Hepatocyte (in vitro differentiated cells): ENCODE measurements around the gene CHMP6. TPM values are rescaled to one million over a fixed set of nuclear protein-coding genes. Genes with fewer than 3 reads are reported as not detected.

ENCODE experiments used
- DNase-seq: peaks from one replicate; pipeline ENCODE4 v3.0.0-alpha.2; 2016; ENCODE audit warnings: low spot score
- H2AFZ ChIP-seq: fragments of 200-600 bp; sonication (generic); 2 replicates; pipeline ENCODE4 v1.6.0; 2016; ENCODE audit warnings: antibody characterized with exemption, mild to moderate bottlenecking
- H3K27ac ChIP-seq: fragments of 200-600 bp; sonication (generic); 2 replicates; pipeline ENCODE4 v1.5.1; 2016; ENCODE audit warnings: mild to moderate bottlenecking
- H3K27me3 ChIP-seq: fragments of 200-600 bp; sonication (generic); 2 replicates; pipeline ENCODE4 v1.6.1; 2016
- H3K36me3 ChIP-seq: fragments of 200-600 bp; sonication (generic); replicated peaks from 2 replicates; pipeline ENCODE4 v1.5.1; 2016; ENCODE audit warnings: low read depth; ENCODE audit not compliant: insufficient read depth
- H3K4me1 ChIP-seq: fragments of 200-600 bp; sonication (generic); 2 replicates; pipeline ENCODE4 v1.5.1; 2016; ENCODE audit warnings: mild to moderate bottlenecking, moderate library complexity; ENCODE audit not compliant: insufficient read depth
- H3K4me2 ChIP-seq: fragments of 200-600 bp; sonication (generic); 2 replicates; pipeline ENCODE4 v1.6.0; 2016
- H3K4me3 ChIP-seq: fragments of 200-600 bp; sonication (generic); 2 replicates; pipeline ENCODE4 v1.5.1; 2016; ENCODE audit warnings: mild to moderate bottlenecking
- H3K79me2 ChIP-seq: fragments of 200-600 bp; sonication (generic); 2 replicates; pipeline ENCODE4 v1.6.0; 2017; ENCODE audit warnings: mild to moderate bottlenecking
- H3K9me2 ChIP-seq: fragments of 200-600 bp; sonication (generic); replicated peaks from 2 replicates; pipeline ENCODE4 v1.6.0; 2017; ENCODE audit warnings: mild to moderate bottlenecking; ENCODE audit not compliant: insufficient read depth
- H3K9me3 ChIP-seq: fragments of 200-600 bp; sonication (generic); 2 replicates; pipeline ENCODE4 v1.5.1; 2016; ENCODE audit warnings: low read depth, mild to moderate bottlenecking
- H4K20me1 ChIP-seq: fragments of 200-600 bp; sonication (generic); 2 replicates; pipeline ENCODE4 v1.6.0; 2016; ENCODE audit warnings: mild to moderate bottlenecking; ENCODE audit not compliant: insufficient read depth, poor library complexity, severe bottlenecking
- EZH2 ChIP-seq: fragments of 200-600 bp; sonication (generic); IDR thresholded peaks from 2 replicates; pipeline ENCODE4 v1.6.1; 2016; ENCODE audit warnings: antibody characterized with exemption, mild to moderate bottlenecking, borderline replicate concordance
- EZH2phosphoT487 ChIP-seq: fragments of 200-600 bp; sonication (generic); IDR thresholded peaks from one replicate; pipeline ENCODE4 v1.6.1; 2018; ENCODE audit warnings: antibody characterized with exemption, mild to moderate bottlenecking, low read depth, moderate library complexity; ENCODE audit not compliant: unreplicated experiment, severe bottlenecking
- WGBS: methylation state at CpG from one replicate; pipeline ENCODE4 v1.1.6; 2016; ENCODE audit warnings: low lambda C conversion rate; ENCODE audit errors: missing lambda C conversion rate; 5-methylcytosine and 5-hydroxymethylcytosine counted together
- polyA plus RNA-seq: library from polyadenylated mRNA; unstranded; fragments of >200 nt; fragmentation: Nextera tagmentation; extraction: Ambion mirVana; gene quantifications from 2 replicates; pipeline ENCODE4 v1.2.1, GENCODE V29; 2016
- total RNA-seq: library from RNA; depleted of rRNA; stranded (reverse); fragments of >200 nt; gene quantifications from 2 replicates; pipeline ENCODE4 v1.2.3, GENCODE V29; 2014
- TF ChIP-seq, protein P1 (sequence below): fragments of 200-600 bp; sonication (generic); IDR thresholded peaks from 2 replicates; pipeline ENCODE4 v1.5.1; 2016; ENCODE audit warnings: antibody characterized with exemption, mild to moderate bottlenecking; ENCODE audit not compliant: poor library complexity

The CHMP6 gene
- total and polyA plus RNA-seq, 2 experiments from 2014 or later, result 16.9 to 38.3 TPM

DNA sequence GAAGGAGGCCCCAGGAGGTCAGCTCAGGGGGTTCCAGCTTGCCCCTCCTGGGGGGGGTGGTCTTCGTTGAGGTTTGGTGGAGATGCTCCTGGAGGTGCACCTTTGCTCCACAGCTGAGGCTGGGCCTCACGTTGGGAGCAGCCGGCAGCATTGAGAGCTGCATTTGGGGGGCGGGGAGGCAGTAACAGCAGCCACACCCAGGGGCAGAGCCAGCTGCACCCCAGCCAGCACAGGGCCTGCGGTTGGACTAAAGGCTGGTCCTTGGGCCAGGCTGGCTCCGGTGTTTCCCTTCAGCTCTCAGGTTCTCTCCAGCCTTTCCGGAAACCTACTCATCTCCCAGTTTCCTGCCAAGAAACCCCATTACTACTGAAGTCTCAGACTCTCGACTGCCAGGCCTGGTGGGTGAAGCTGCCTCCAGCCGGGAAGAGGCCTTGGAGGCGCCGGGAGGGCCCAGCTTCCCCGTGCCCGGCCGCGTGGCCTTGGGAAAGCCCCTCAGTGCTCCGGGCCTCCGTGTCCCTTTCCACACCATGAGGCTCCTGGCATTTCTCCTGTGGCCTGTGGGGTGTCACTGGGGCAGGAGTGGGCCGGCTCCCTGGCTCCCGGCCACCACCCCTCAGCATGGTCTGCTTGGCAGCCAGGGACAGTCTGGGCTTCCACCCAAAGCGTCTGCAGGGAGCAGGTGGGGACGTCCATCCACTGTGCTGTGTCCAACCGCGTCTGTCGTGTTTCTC is 29.3 kb downstream of the CHMP6 start:
- H3K9me2 ChIP-seq, result no peaks in the 10 kb centered on the region
- WGBS, result 85% methylated on average over 24 of the region's 24 CpGs
- H4K20me1 ChIP-seq, result no peaks in the 10 kb centered on the region
- no peak overlapping the region for H2AFZ ChIP-seq
- H3K27me3 ChIP-seq, result no peaks in the 10 kb centered on the region
- TF ChIP-seq, protein P1, sequence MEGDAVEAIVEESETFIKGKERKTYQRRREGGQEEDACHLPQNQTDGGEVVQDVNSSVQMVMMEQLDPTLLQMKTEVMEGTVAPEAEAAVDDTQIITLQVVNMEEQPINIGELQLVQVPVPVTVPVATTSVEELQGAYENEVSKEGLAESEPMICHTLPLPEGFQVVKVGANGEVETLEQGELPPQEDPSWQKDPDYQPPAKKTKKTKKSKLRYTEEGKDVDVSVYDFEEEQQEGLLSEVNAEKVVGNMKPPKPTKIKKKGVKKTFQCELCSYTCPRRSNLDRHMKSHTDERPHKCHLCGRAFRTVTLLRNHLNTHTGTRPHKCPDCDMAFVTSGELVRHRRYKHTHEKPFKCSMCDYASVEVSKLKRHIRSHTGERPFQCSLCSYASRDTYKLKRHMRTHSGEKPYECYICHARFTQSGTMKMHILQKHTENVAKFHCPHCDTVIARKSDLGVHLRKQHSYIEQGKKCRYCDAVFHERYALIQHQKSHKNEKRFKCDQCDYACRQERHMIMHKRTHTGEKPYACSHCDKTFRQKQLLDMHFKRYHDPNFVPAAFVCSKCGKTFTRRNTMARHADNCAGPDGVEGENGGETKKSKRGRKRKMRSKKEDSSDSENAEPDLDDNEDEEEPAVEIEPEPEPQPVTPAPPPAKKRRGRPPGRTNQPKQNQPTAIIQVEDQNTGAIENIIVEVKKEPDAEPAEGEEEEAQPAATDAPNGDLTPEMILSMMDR, result no peak
- TF ChIP-seq EZH2phosphoT487 (no peak), EZH2 (no peak)
- H3K27ac ChIP-seq, result no peak overlapping the region
- H3K4me2 ChIP-seq, result no peak overlapping the region
- H3K9me3 ChIP-seq, result no peaks in the 10 kb centered on the region
- H3K79me2 ChIP-seq, result no peaks in the 10 kb centered on the region
- peaks cover 14% of the 10 kb centered on the region for H3K4me1 ChIP-seq
- no peak overlapping the region for H3K4me3 ChIP-seq
- no peaks in the 10 kb centered on the region for H3K36me3 ChIP-seq
- DNase-seq, result peak; percentile 16

DNA sequence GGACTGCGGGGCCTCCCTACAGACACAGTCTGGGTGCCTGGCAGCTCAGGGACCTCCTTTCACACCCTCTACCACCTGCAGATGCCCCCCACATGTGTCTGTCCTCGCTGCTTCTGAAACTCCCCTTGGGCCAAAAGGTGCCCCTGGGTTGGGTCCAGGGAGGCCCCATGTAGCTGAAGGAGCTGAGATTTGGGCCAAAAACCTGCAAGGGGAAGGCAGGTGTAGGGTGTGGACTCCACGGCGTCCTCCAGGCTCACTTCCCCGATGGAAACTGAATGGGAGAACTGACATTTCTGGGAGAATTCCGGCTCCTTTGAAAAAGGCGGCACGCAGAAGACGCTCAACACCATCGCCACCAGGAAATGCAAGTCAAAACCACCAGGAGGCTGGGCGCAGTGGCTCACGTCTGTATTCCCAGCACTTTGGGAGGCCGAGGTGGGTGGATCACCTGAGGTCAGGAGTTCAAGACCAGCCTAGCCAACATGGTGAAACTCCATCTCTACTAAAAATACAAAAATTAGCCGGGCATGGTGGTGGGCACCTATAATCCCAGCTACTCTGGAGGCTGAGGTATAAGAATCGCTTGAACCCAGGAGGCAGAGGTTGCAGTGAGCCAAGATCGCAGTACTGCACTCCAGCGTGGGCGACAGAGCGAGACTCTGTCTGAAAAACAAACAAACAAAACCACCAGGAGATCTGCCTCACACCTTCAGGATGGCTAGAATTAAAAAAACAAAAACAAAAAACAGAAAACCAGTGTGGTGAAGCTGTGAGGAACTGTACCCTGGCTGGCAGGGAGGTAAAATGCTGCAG is 30.1 kb downstream of the CHMP6 start:
- DNase-seq, result no peak
- peaks cover 17% of the 10 kb centered on the region for H3K4me1 ChIP-seq
- H3K9me3 ChIP-seq, result no peaks in the 10 kb centered on the region
- H3K9me2 ChIP-seq, result no peaks in the 10 kb centered on the region
- H3K4me2 ChIP-seq, result no peak overlapping the region
- no peaks in the 10 kb centered on the region for H4K20me1 ChIP-seq
- no peak overlapping the region for H2AFZ ChIP-seq
- no peak overlapping the region for H3K27ac ChIP-seq
- TF ChIP-seq, protein P1, result no peak
- no peak for TF ChIP-seq EZH2
- no peak for TF ChIP-seq EZH2phosphoT487
- WGBS, result 86% methylated on average over 18 of the region's 19 CpGs
- H3K36me3 ChIP-seq, result no peaks in the 10 kb centered on the region
- H3K4me3 ChIP-seq, result no peak overlapping the region
- H3K79me2 ChIP-seq, result no peaks in the 10 kb centered on the region
- H3K27me3 ChIP-seq, result no peaks in the 10 kb centered on the region

DNA sequence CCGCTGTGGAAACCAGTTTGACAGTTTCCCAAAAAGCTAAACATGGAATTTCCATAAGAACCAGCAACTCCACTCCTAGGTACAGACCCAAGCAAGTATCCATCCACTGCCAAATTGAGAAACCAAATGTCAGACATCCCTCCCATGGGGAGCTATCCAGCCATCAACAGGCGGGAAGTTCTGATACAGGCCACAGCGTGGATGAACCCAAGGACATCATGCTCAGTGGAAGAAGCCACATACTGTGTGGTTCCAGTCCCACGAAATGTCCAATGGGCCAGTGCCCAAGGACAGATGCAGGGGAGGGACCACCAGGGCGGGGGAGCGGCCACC is 30.7 kb downstream of the CHMP6 start:
- TF ChIP-seq EZH2phosphoT487 (no peak), EZH2 (no peak)
- TF ChIP-seq, protein P1, result no peak

More for the DNA sequence above, 30.7 kb downstream of the CHMP6 start:
- Histone ChIP-seq H3K4me3 (no peak overlapping the region), H3K79me2 (no peaks in the 10 kb centered on the region), H2AFZ (no peak overlapping the region), H4K20me1 (no peaks in the 10 kb centered on the region), H3K27ac (no peak overlapping the region), H3K9me3 (no peaks in the 10 kb centered on the region), H3K27me3 (no peaks in the 10 kb centered on the region), H3K4me1 (peaks cover 21% of the 10 kb centered on the region), H3K36me3 (no peaks in the 10 kb centered on the region), H3K9me2 (no peaks in the 10 kb centered on the region), H3K4me2 (no peak overlapping the region)
- no peak for DNase-seq
- 100% methylated on average over 5 of the region's 6 CpGs for WGBS
